HG03095 (cell line): ENCODE data around the gene CCDC92.
A peak's percentile ranks its signal among the peaks of the same experiment; 100 is the strongest.

ENCODE experiments used
- ATAC-seq: cut with Tn5 transposase; IDR thresholded peaks from one replicate; pipeline ENCODE4 v1.9.1; 2021; ENCODE audit warnings: moderate library complexity; ENCODE audit not compliant: unreplicated experiment

The CCDC92 gene

GRCh38 chr12:123979566-123979965 lies 6.9 kb upstream of the CCDC92 start:
- ATAC-seq: no peak

DNA sequence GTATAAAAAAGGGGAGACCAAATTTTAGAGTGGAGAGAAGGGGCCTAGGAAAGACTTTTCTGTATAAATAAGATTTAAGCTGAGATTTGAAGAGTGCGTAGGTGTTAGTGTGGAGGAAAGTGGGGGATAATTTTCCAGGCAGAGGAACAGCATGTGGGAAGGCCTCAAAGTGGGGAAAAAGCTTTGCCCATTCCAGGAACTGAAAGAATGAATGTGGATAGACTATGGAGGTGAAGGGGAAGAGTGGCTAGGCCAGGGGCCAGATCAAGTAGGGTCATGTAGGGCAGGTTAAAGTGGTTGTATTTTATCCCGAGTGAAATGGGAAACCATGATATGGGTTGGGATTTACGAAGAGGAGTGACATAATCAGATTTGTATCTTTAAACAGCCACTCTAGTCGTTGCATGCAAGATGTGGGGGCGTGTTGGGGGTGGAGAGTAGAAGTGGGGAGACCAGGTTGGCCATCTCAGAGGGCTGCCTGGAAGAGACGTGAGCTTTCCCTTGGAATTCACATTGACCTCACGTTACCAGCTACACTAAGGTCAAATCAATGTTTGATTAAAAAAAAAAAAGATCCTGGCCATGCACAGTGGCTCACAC lies 3.7 kb upstream of the CCDC92 start:
- no peak for ATAC-seq

- ATAC-seq: no peak
These were observed 1.1 kb upstream of the CCDC92 start for GRCh38 chr12:123973552-123974341.

DNA sequence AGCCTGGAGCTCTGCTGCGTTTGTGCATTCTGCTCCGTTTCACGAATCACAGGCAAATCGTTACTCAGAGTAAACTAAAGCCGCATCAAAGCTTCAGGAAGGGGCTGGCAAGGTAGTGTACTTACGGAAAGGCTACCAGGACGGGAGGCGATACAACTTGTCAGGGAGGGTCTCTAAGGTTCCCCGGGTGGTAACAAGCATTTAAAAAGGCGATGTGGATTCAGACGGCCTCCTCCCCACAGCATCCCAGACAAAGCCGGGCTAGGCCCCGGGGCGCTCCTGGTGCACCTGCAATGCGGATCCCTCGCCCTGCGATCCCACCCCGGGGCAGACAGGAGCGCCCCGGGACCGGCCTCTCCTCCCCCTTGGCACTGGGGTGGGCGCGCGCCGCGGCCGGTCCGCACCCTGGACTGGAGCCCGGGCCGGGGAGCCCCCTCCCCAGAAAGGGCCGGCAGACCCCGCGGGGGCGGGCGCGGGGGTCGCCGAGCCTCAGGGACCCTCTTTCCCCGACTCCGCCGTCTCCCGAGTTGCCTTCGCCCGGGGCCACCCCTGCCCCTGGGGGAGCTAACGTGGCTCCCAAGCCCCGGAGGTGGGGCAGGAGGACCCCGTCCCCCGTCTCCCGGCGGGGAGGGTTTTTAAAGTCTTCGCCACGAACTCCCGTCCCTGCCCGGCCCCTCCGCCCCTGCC lies 718 bp downstream of the CCDC92 start:
- ATAC-seq: peak; percentile 12

DNA sequence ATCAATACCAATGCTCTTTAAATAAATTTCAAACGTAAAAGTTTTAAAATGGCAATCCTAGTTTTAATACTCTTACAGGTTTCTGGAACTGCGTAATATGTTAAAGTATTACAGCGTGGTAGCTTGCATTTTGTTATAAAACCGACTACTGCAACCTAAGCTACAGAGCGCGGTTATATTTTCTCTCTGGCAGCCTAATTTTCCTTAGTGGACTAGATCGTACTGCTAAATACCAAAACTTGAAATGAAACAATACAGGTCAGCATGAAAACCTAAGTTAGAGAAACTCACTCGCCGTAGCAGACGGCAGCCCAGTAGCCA lies 1.2 kb downstream of the CCDC92 start:
- no peak for ATAC-seq

DNA sequence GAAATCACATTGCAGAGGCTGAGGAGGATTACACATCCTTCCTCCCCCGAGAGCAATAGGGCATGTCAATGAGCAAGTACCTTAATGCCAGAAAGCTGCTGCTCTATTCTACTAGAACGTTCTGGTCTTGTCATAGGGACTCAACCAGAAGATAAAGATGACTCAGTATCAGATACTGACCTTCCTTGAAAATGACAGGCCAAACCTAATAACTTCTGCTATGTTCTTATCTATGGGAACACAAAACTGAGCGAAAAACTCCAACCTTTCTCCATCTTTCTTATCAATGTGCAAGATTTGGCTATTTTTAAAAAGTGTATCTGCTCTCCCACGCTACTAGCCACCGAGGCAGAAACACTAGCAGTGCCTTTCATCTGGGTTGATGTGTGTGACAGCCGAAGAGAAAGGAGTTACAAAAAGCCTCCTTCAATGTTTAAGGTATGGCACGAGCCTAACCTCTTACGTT lies 5.5 kb downstream of the CCDC92 start:
- ATAC-seq: no peak

GRCh38 chr12:123966596-123966995 lies 6.0 kb downstream of the CCDC92 start:
- no peak for ATAC-seq

- no peak for ATAC-seq
These were observed 7.2 kb downstream of the CCDC92 start for GRCh38 chr12:123965382-123965781.

GRCh38 chr12:123963821-123964220 lies 8.8 kb downstream of the CCDC92 start:
- no peak for ATAC-seq

DNA sequence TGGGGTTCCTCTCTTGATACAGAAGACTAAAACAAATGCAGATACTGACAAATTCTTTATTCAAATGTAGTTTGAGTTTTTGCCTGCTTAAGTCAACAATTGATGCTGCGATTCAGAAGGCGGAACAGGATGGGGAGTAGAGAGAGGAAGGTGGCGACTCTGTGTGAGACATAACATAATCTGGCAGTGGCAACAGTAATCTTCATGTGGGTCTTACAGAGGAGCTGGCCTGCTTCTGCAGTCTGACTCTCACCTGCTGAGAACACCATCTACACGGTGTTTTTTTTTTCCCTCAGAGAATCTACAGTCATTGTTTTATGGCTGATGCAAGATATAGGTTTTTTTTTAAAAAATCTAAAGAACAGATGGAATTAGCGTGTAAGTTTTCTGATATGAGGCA lies 10.1 kb downstream of the CCDC92 start:
- ATAC-seq: no peak

DNA sequence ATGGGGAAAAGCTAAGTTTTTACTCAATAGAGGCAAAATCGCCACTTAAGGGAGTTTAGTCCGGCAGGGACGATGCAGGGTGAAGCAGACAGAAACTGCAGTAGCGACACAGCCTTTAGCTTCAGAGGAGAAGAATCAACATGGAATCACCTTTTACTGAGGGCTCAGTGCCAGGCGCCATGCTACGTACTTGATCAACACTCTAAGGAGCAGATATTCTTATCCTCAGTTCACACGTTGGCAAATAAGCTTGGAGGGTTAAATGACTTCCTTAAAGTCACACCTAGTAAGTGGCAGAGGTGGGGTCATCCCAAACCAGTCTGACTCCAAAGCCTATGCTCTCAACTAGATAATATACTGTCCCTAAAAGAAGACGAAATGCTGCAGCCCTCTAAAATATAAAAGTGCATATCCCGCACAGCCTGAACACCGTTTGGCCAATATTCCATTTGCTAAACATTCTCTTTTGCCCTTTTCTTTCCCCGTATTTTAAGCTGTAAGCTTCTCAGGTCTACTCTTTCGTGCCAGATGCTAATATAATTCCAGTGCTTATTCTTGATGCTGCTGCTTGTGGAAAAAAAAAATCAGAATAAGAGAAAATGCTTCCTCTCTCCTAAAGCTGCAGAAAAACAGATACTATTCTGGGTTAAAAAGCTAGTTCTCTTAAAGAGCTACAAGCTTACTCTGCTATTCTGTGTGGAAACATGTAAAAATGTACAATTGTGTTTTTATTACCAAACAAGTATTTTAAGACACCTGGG lies 10.9 kb downstream of the CCDC92 start:
- no peak for ATAC-seq

DNA sequence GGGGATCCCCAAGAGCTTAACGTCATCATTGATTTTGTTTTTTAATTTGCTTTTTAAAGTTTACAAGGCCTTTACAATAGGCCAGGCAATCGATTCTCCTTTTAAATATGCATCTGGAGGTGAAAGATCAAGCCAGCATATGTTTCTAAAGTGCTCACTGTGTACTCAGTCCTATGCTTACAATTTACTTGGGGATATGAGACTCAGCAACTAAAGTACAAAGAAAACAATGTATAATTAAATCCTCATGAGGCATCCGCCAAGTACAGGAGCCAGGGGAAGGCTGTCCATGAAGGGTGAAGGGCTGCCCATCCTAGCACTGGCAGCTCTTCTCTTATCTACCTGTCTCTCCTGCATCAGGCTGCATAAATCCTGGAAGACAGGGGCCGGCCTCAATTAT lies 11.8 kb downstream of the CCDC92 start:
- ATAC-seq: no peak

GRCh38 chr12:123960029-123960735 lies 12.4 kb downstream of the CCDC92 start:
- no peak for ATAC-seq

GRCh38 chr12:123958876-123959275 lies 13.8 kb downstream of the CCDC92 start:
- no peak for ATAC-seq

DNA sequence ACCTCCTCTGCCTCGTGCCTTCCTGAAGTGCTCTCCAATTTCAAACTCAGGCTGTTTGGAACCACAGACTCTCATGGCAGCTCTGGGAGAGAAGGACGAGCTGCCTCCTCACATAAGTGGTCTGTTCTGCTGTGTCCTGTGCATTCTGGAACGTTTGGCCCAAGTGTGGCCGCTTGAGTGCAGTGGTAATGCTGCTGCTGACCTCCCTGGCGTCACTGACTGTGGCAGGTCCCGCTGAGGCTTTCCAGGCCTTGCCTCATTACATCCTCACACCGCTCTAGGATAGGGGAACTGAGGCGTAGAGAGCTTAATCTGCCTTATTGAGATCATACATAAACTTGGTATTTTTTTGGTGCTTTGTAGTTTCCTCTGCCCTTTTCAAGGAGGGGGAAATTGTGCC lies 14.2 kb downstream of the CCDC92 start:
- no peak for ATAC-seq

DNA sequence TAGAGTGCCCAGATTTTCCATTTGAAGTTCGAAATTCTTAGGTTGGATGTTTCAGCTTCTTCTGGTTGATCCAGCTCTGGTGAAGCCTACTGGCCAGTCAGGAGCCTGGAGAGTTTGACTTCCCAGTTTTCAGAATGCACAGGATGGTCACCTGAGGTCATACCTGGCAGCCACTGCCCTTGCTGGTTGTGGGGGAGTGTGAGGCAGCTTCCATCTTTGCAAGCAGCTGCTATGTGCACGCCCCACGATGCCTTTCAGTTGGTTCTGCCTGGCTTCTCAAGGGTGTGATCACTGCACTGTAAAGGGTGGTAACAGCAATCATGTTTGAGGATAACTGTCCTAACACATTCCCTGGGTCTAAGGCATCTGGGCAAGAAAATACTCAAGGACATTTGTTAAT lies 15.4 kb downstream of the CCDC92 start:
- ATAC-seq: no peak

- ATAC-seq: no peak
These were observed 16.4 kb downstream of the CCDC92 start for GRCh38 chr12:123956249-123956648.

- no peak for ATAC-seq
These were observed 17.8 kb downstream of the CCDC92 start for GRCh38 chr12:123954647-123955350.

- no peak for ATAC-seq
These were observed 20.6 kb downstream of the CCDC92 start for GRCh38 chr12:123952037-123952436.

GRCh38 chr12:123951467-123951866 lies 21.2 kb downstream of the CCDC92 start:
- no peak for ATAC-seq
